NCI-H510A (cell line): ENCODE measurements around the gene RIOK1.
"Not testable (repeated sequence)": the region's sequence is repeated elsewhere in the genome, so short reads cannot be mapped to it uniquely, and the experiment has no call there.

ENCODE experiments used
- DNase-seq: peaks from one replicate; lab custom pipeline; 2025; lab: John Stamatoyannopoulos, UW

The RIOK1 gene

DNA sequence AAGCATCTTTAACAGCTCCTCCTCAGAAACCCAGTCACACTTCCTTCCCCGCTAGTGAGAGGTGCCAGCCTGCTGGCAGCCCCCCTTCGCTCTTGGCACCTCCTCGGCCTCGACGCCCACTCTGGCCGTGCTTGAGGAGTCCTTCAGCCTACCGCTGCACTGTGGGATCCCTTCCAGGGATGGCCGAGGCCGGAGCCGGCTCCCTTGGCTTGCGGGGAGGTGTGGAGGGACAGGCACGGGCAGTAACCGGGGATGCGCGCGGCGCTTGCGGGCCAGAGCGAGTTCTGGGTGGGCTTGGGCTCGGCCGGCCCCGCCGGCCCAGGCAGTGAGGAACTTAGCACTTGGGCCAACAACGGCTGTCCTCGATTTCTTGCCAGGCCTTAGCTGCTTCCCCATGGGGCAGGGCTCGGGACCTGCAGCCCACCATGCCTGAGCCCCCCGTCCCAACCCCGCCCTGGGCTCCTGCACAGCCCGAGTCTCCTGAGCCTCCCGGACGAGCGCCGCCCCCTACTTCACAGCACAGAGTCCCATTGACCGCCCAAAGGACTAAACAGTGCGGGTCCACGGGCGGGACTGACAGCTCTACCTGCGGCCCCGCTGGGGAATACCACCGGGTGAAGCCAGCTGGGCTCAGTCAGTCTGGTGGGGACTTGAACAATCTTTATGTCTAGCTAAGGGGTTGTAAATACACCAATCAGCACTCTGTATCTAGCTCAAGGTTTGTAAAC, 51.6 kb downstream of the RIOK1 start:
- DNase-seq: no peak

- DNase-seq: no peak
Measured at GRCh38 chr6:7442467-7442866, 52.9 kb downstream of the RIOK1 start.

- no peak for DNase-seq
Measured at GRCh38 chr6:7445101-7445500, 55.5 kb downstream of the RIOK1 start.

DNA sequence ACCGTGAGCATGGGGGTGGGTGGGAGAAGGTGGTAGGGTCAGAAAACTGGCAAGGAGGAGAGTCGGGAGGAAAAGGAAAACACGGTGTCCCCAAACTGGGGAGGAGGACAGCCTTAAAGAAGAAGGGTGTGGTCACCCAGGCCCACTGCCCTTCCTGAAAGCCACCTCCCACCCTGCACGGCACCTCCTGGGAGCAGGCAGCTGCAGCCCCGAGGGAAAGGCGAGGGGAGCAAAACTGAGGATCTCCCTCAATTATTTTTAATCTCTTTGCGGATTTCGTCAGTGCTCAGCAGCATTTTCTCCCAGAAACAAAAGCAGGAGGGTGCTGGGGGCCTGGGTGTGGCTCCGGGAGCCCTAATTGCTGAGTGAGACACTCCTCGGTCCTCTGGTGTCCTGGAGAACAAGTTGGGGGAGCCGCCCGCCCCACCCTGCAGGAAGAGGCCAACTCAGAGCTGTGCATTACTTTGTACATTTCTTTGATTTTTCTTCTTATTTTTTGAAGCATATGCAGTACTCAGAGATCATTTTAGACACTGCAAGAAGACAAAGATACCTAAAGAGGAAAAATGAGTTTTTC, 56.4 kb downstream of the RIOK1 start:
- DNase-seq: no peak

- no peak for DNase-seq
Measured at GRCh38 chr6:7446619-7447325, 57.2 kb downstream of the RIOK1 start.

DNA sequence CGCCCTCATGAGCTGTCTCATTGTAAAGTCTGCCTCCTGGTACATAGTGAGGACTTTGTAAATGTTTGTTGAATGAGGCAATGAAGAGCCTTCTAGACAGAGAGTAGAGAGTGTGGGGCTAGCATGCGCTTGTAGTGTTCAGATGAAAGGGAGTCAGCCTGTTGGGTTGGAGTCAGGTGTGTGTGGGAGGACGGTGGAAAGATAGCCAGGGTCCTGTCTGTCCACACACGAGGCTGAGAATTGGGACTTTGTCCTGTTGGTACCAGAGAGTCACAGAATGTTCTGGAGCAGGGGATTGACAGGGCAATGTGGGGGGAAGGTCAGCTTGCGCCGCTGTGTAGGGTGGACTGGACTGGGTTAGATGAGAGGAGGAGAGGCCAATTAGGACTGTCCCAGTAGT, 58.6 kb downstream of the RIOK1 start:
- DNase-seq: no peak

DNA sequence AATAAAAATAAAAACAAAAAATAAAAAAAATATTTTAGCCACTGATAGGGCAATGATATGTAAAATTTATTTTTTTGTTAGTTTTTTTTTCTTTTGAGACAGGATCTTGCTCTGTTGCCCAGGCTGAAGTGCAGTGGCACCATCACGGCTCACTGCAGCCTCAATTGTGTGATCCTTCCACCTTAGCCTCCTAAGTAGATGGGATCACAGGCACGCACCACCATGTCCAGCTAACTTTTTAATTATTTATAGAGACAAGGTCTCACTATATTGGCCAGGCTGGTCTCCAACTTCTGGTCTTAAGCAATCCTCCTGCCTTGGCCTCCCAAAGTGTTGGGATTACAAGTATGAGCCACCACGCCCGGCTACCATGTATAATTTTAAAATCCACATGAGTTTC, 59.4 kb downstream of the RIOK1 start:
- no peak for DNase-seq

DNA sequence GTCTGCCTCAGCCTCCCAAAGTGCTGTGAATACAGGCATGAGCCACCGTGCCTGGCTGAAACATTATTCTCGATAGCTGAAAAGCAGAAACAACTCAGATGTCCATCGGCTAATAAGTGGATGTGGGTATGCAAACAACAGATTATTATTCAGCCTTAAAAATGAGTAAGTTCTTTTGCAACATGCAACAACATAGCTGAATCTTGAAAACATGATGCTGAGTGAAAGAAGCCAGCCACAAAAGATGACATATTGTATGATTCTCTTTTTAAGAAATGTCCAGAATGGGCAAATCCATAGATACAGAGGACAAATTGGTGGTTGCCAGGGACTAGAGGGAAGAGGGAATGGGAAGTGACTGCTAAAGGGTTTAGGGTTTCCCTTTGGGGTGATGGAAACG, 61.7 kb downstream of the RIOK1 start:
- DNase-seq: no peak

GRCh38 chr6:7452898-7453297, 63.3 kb downstream of the RIOK1 start:
- DNase-seq: no peak

GRCh38 chr6:7454696-7455358, 65.2 kb downstream of the RIOK1 start:
- no peak for DNase-seq

GRCh38 chr6:7456302-7456701, 66.7 kb downstream of the RIOK1 start:
- not testable (repeated sequence) for DNase-seq

GRCh38 chr6:7461416-7461815, 71.8 kb downstream of the RIOK1 start:
- DNase-seq: no peak

DNA sequence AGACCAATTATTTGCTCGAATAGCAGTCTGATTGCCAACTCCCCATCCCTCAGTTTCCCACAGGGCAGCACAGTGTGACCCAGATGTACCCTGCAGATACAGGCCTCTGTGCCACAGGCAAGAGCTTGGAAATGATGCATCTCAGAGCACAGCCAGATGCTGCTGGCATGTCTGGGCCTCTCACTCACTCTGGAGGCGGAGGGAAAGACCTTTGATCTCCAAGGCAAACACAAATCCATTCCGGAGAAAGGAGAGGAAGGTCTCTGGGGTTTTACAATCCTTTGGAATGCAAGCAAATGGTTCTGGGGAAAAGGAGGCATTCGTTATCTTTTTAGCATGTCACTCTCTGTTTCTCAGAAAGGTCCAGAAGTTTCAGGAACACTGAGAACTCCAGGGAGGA, 74.2 kb downstream of the RIOK1 start:
- DNase-seq: no peak

- no peak for DNase-seq
Measured at GRCh38 chr6:7467007-7467897, 77.6 kb downstream of the RIOK1 start.
